HCT116 (cell line): ENCODE data around the gene MFAP2.

Experiments used
- ATF3 ChIP-seq: IDR thresholded peaks from 2 replicates; pipeline ENCODE4 v1.6.1; 2012
- CEBPB ChIP-seq: IDR thresholded peaks from 2 replicates; pipeline ENCODE4 v1.6.1; 2012; ENCODE audit warnings: low read depth
- ELF1 ChIP-seq: IDR thresholded peaks from 2 replicates; pipeline ENCODE4 v1.6.1; 2012; ENCODE audit warnings: low read depth, borderline replicate concordance
- EZH2 ChIP-seq: fragments of 200-600 bp; sonication (generic); IDR thresholded peaks from 2 replicates; pipeline ENCODE4 v1.6.1; 2017; ENCODE audit warnings: antibody characterized with exemption, mixed run types
- POLR2A ChIP-seq: IDR thresholded peaks from 2 replicates; pipeline ENCODE4 v1.7.0; 2011; ENCODE audit warnings: borderline replicate concordance; ENCODE audit not compliant: insufficient read depth, insufficient read length; ENCODE audit errors: extremely low read depth
- POLR2AphosphoS5 ChIP-seq: IDR thresholded peaks from 2 replicates; pipeline ENCODE4 v1.6.1; 2011; ENCODE audit warnings: mild to moderate bottlenecking, low read depth, low read length, moderate library complexity
- RAD21 ChIP-seq: IDR thresholded peaks from 2 replicates; pipeline ENCODE4 v1.6.1; 2012; ENCODE audit warnings: low read depth, mild to moderate bottlenecking
- SIN3A ChIP-seq: IDR thresholded peaks from 2 replicates; pipeline ENCODE4 v1.6.1; 2012; ENCODE audit warnings: low read depth
- SP1 ChIP-seq: IDR thresholded peaks from 2 replicates; pipeline ENCODE4 v1.6.1; 2012; ENCODE audit warnings: low read depth
- ZNF274 ChIP-seq: fragments of 200-500 bp; sonication (Bioruptor generic); IDR thresholded peaks from 2 replicates; pipeline ENCODE4 v1.6.1; 2014; ENCODE audit warnings: mild to moderate bottlenecking, low read depth, low read length, inconsistent platforms
- TF ChIP-seq, protein P1 (sequence below), 3 experiments: fragments of 200-600 bp in 1 of 3; sonication (generic) in 1 of 3; IDR thresholded peaks in 2 of 3; conservative IDR thresholded peaks in 1 of 3; 2 replicates each; pipeline ENCODE4 v1.5.1; 2012 to 2017; ENCODE audit warnings: low read depth in 2 of 3, low read length in 2 of 3, antibody characterized with exemption in 1 of 3, borderline replicate concordance in 1 of 3, control low read depth in 1 of 3, mild to moderate bottlenecking in 1 of 3, mixed read lengths in 1 of 3, mixed run types in 1 of 3, moderate library complexity in 1 of 3; ENCODE audit not compliant: insufficient read depth in 1 of 3

DNA sequence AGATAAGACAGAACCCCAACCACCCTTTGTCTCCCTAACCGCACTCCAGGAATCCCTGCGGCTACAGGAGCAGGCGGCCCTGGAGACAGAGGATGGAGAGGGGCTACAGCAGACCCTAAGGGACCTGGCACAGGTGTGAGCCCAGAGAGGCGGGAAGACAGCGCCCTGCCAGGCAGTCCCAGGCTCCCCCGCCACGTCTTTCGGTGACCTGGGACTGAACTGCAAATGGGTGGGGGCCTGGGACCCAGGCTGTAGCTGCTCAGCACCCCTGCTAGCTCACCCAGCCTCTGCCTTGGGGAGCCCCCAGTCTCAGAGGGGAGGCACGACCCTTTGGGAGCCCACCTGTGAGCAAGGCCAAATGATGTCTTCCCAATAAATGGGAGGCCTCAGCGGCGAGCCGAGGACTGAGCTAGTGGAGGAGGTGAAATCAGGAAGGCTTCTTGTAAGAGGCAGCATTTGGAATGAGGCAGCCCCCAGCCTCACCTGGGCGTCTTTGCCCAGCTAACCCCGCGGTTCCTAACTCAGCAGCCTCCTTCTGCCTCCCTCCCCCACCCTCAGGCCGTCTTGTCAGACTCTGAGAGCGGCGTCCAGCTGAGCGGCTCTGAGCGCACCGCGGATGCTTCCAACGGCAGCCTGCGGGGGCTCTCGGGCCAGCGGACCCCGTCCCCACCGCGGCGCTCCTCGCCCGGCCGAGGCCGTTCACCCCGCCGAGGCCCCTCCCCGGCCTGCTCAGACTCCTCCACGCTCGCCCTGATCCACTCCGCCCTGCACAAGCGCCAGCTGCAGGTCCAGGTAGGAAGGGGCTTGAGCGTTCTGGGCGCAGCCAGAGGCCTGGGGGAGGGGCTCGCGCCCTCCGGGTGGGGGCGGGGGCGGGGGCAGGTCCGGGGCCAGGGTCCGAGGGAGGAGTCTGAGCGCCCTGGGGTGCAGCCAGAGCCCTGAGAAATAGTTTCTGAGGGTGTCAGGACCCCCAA, 41.8 kb downstream of the MFAP2 start:
- TF ChIP-seq, protein P1, sequence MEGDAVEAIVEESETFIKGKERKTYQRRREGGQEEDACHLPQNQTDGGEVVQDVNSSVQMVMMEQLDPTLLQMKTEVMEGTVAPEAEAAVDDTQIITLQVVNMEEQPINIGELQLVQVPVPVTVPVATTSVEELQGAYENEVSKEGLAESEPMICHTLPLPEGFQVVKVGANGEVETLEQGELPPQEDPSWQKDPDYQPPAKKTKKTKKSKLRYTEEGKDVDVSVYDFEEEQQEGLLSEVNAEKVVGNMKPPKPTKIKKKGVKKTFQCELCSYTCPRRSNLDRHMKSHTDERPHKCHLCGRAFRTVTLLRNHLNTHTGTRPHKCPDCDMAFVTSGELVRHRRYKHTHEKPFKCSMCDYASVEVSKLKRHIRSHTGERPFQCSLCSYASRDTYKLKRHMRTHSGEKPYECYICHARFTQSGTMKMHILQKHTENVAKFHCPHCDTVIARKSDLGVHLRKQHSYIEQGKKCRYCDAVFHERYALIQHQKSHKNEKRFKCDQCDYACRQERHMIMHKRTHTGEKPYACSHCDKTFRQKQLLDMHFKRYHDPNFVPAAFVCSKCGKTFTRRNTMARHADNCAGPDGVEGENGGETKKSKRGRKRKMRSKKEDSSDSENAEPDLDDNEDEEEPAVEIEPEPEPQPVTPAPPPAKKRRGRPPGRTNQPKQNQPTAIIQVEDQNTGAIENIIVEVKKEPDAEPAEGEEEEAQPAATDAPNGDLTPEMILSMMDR (IDR thresholded peaks at IDR 0.05 in 2 of 3, conservative IDR thresholded peaks at IDR 0.05 in 1 of 3; ENCODE audit: borderline replicate concordance in 1 of 3, insufficient read depth in 1 of 3, low read depth in 2 of 3, low read length in 2 of 3), result no peak
- TF ChIP-seq SIN3A, result no peak
- no peak for TF ChIP-seq RAD21
- TF ChIP-seq POLR2AphosphoS5, result no peak
- TF ChIP-seq CEBPB, result no peak
- TF ChIP-seq ELF1, result no peak
- no peak for TF ChIP-seq ATF3
- no peak for TF ChIP-seq SP1
- TF ChIP-seq POLR2A, result no peak
- TF ChIP-seq ZNF274, result no peak
- TF ChIP-seq EZH2, result no peak
